DND-41 (cell line): Measurements from ENCODE around the gene C6orf62.

ENCODE experiments used
- ATAC-seq: fragments of 200-7000 bp; cut with Tn5 transposase; 3 replicates; pipeline ENCODE4 v1.9.1; 2021; ENCODE audit warnings: low read depth; ENCODE audit not compliant: insufficient read depth
- DNase-seq: peaks from one replicate; pipeline ENCODE4 v3.0.0-alpha.2; 2020
- H2AFZ ChIP-seq: 2 replicates; pipeline ENCODE4 v1.6.0; 2012; ENCODE audit warnings: low read depth, low read length
- H3K27ac ChIP-seq: 2 replicates; pipeline ENCODE4 v1.5.1; 2012; ENCODE audit warnings: low read length, inconsistent platforms
- H3K27me3 ChIP-seq: fragments of 200-600 bp; sonication (generic); 2 replicates; pipeline ENCODE4 v1.6.0; 2012; ENCODE audit warnings: low read length, mild to moderate bottlenecking, inconsistent platforms; ENCODE audit not compliant: insufficient read depth, poor library complexity
- H3K36me3 ChIP-seq: 2 replicates; pipeline ENCODE4 v1.5.1; 2012; ENCODE audit warnings: low read length, inconsistent platforms; ENCODE audit not compliant: insufficient read depth
- H3K4me1 ChIP-seq: 2 replicates; pipeline ENCODE4 v1.5.1; 2012; ENCODE audit warnings: mild to moderate bottlenecking, low read length; ENCODE audit not compliant: insufficient read depth
- H3K4me2 ChIP-seq: 2 replicates; pipeline ENCODE4 v1.6.0; 2012; ENCODE audit warnings: mild to moderate bottlenecking, moderate library complexity, low read length, inconsistent platforms; ENCODE audit not compliant: insufficient read depth
- H3K4me3 ChIP-seq, 2 experiments: fragments of 200-600 bp in 1 of 2; shearing (Covaris generic) in 1 of 2; 2 replicates each; pipeline ENCODE4 v1.5.1; 2012 to 2016; ENCODE audit warnings: inconsistent platforms in 2 of 2, low read length in 2 of 2, mild to moderate bottlenecking in 2 of 2, low read depth in 1 of 2, moderate library complexity in 1 of 2
- H3K79me2 ChIP-seq: 2 replicates; pipeline ENCODE4 v1.6.0; 2012; ENCODE audit warnings: low read length, inconsistent platforms; ENCODE audit not compliant: insufficient read depth
- H3K9ac ChIP-seq: 2 replicates; pipeline ENCODE4 v1.6.0; 2012; ENCODE audit warnings: low read depth, mild to moderate bottlenecking, inconsistent platforms, low read length, moderate library complexity
- H3K9me3 ChIP-seq: 2 replicates; pipeline ENCODE4 v1.5.1; 2012; ENCODE audit warnings: low read length, moderate library complexity, mild to moderate bottlenecking, inconsistent platforms; ENCODE audit not compliant: insufficient read depth, severe bottlenecking
- H4K20me1 ChIP-seq: 2 replicates; pipeline ENCODE4 v1.6.0; 2012; ENCODE audit warnings: low read length; ENCODE audit not compliant: insufficient read depth
- CTCF ChIP-seq: IDR thresholded peaks from 2 replicates; pipeline ENCODE4 v1.5.1; 2012; ENCODE audit warnings: borderline replicate concordance, low read length, moderate library complexity, mild to moderate bottlenecking; ENCODE audit not compliant: poor library complexity, severe bottlenecking; ENCODE audit errors: extremely low read depth
- EZH2 ChIP-seq: IDR thresholded peaks from 3 replicates; pipeline ENCODE4 v1.6.1; 2012; ENCODE audit warnings: borderline replicate concordance, low read depth, mild to moderate bottlenecking, moderate library complexity, low read length, inconsistent platforms; ENCODE audit not compliant: severe bottlenecking

The C6orf62 gene

GRCh38 chr6:24763578-24763977 is 44.6 kb upstream of the C6orf62 start:
- H3K4me1 ChIP-seq = no peaks in the 10 kb centered on the region; the same call in 1 of the 2 replicates
- H3K4me2 ChIP-seq = no peak overlapping the region

GRCh38 chr6:24761851-24762250 is 42.9 kb upstream of the C6orf62 start:
- H2AFZ ChIP-seq = no peak overlapping the region
- H3K9ac ChIP-seq = no peak overlapping the region
- H3K36me3 ChIP-seq = no peaks in the 10 kb centered on the region
- H3K9me3 ChIP-seq = no peaks in the 10 kb centered on the region
- no peak overlapping the region for H3K4me3 ChIP-seq
- no peaks in the 10 kb centered on the region for H3K4me1 ChIP-seq
- DNase-seq (no peak), ATAC-seq (no peak)
- H3K4me2 ChIP-seq = no peak overlapping the region
- H3K27me3 ChIP-seq = no peaks in the 10 kb centered on the region
- TF ChIP-seq EZH2 = no peak
- H3K79me2 ChIP-seq = no peaks in the 10 kb centered on the region
- no peaks in the 10 kb centered on the region for H4K20me1 ChIP-seq
- H3K27ac ChIP-seq = no peak overlapping the region

More at GRCh38 chr6:24763578-24763977, 44.6 kb upstream of the C6orf62 start:
- Histone ChIP-seq H3K9ac (no peak overlapping the region), H3K9me3 (no peaks in the 10 kb centered on the region), H3K27ac (no peak overlapping the region), H4K20me1 (no peaks in the 10 kb centered on the region), H3K79me2 (no peaks in the 10 kb centered on the region), H3K27me3 (no peaks in the 10 kb centered on the region), H3K4me3 (no peak overlapping the region), H2AFZ (no peak overlapping the region), H3K36me3 (no peaks in the 10 kb centered on the region)
- DNase-seq = no peak
- TF ChIP-seq EZH2 = no peak
- no peak for ATAC-seq

- no peaks in the 10 kb centered on the region for H3K36me3 ChIP-seq
- H3K4me2 ChIP-seq = no peak overlapping the region
- peak; percentile 22 for DNase-seq
- H3K9ac ChIP-seq = no peak overlapping the region
- peak; percentile 66; the same call in 2 of the 3 replicates for ATAC-seq
- 0 out of 2 replicates have a peak overlapping the region, but pooled peaks have one; percentile 37 for H2AFZ ChIP-seq
- H4K20me1 ChIP-seq = no peaks in the 10 kb centered on the region
- no peaks in the 10 kb centered on the region for H3K79me2 ChIP-seq
- no peak for TF ChIP-seq CTCF
- TF ChIP-seq EZH2 = no peak
- H3K4me3 ChIP-seq = no peak overlapping the region
- no peaks in the 10 kb centered on the region for H3K4me1 ChIP-seq
- no peaks in the 10 kb centered on the region for H3K27me3 ChIP-seq
- no peaks in the 10 kb centered on the region for H3K9me3 ChIP-seq
- no peak overlapping the region for H3K27ac ChIP-seq
These were observed 42.4 kb upstream of the C6orf62 start for GRCh38 chr6:24761193-24761835.

- Histone ChIP-seq H3K79me2 (no peaks in the 10 kb centered on the region), H3K9me3 (no peaks in the 10 kb centered on the region), H3K9ac (no peak overlapping the region), H4K20me1 (no peaks in the 10 kb centered on the region), H3K4me3 (no peak overlapping the region), H3K27ac (no peak overlapping the region), H3K4me1 (no peaks in the 10 kb centered on the region), H3K36me3 (no peaks in the 10 kb centered on the region), H3K4me2 (no peak overlapping the region), H3K27me3 (no peaks in the 10 kb centered on the region), H2AFZ (no peak overlapping the region)
- TF ChIP-seq CTCF = no peak
- no peak for ATAC-seq
- no peak for DNase-seq
These were observed 41.3 kb upstream of the C6orf62 start for GRCh38 chr6:24760210-24760609.
